ENCODE measurements around the gene OPTC.
"Not testable (repeated sequence)": the region's sequence is repeated elsewhere in the genome, so short reads cannot be mapped to it uniquely, and the experiment has no call there.

The OPTC gene, protein sequence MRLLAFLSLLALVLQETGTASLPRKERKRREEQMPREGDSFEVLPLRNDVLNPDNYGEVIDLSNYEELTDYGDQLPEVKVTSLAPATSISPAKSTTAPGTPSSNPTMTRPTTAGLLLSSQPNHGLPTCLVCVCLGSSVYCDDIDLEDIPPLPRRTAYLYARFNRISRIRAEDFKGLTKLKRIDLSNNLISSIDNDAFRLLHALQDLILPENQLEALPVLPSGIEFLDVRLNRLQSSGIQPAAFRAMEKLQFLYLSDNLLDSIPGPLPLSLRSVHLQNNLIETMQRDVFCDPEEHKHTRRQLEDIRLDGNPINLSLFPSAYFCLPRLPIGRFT

DNA sequence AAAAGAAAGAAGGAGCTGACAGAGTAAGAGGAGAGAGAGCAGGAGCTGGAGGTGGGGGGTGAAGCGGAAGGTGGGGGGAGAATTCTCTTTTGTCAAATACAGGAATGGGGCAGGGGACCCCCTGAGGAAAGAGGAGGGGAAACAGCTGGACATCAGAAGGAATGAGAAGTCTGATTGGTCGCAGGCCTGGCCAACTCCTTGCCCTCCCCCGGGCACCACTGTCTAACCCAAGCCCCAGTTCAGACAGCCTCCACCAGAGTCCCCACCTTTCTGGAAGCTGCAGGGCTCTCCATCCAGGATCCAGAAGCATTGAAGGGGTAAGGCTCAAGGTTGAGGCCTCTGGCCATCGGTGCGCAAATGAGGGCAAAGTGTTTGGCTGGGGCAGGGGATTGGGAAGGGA lies at the start of gene OPTC:
OPTC (plus strand) TSS at position 253 of the 400 bp plus-strand sequence. CDS start 1,853 bp downstream, outside the sequence.
- H3K27me3 Mint-ChIP-seq (ENCODE audit: low read depth), result peaks cover 17% of the 10 kb centered on the region
- peaks cover 3% of the 10 kb centered on the region for H3K4me1 Mint-ChIP-seq (ENCODE audit: low read depth)
- H3K27ac Mint-ChIP-seq, result no peak within 1 kb of the TSS
- H3K4me3 Mint-ChIP-seq, result no peak within 1 kb of the TSS
- H3K9me3 Mint-ChIP-seq, result no peaks in the 10 kb centered on the region
- no peaks in the 10 kb centered on the region for H3K36me3 Mint-ChIP-seq (ENCODE audit: low read depth)

DNA sequence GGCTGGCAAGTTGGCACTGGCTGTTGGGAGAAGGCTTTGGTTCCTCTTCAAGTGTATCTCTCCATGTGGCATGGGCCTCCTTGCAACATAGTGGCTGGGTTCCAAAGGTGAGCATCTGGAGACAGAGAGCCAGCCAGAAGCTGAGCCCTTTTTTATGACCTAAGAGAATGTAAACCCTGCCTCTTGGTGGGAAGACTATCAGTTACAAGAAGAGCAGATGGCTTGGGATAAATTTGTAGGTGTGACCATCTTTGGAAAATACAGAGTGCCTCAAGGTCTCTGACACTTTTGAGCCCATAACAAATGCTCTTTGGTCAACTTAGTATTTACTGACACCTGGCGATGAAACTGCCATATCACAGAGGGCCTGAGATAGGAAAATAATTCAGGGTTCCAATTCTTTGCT lies 49.8 kb upstream of the OPTC start:
- no peak overlapping the region for H3K27ac Mint-ChIP-seq
- H3K27me3 Mint-ChIP-seq (ENCODE audit: low read depth), result peaks cover 38% of the 10 kb centered on the region
- H3K9me3 Mint-ChIP-seq, result no peaks in the 10 kb centered on the region
- H3K36me3 Mint-ChIP-seq (ENCODE audit: low read depth), result no peaks in the 10 kb centered on the region
- H3K4me3 Mint-ChIP-seq, result no peak overlapping the region
- no peaks in the 10 kb centered on the region for H3K4me1 Mint-ChIP-seq (ENCODE audit: low read depth)

DNA sequence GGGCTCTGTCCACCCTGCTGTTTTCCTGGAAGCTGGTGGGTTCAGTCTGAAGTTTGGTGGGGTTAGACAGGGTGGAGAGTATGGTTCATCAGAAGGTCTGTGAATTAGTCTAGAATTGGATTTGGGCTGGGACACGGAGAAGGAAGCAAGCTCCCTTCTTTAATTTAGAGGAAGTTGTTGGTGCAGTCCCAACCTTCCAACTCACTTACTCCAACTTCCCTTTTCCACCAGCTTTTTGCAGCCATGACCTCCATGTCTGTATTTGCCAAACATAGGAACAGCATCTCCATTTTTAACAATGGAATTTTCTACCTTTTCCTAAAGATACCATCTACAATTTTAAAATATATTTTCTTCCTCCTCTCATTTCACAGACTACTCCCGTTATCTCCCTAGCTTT lies 46.8 kb upstream of the OPTC start:
- Mint-ChIP-seq H3K4me3 (no peak overlapping the region), H3K9me3 (no peaks in the 10 kb centered on the region), H3K36me3 (ENCODE audit: low read depth) (no peaks in the 10 kb centered on the region), H3K27ac (no peak overlapping the region), H3K4me1 (ENCODE audit: low read depth) (no peaks in the 10 kb centered on the region), H3K27me3 (ENCODE audit: low read depth) (peaks cover 41% of the 10 kb centered on the region)

DNA sequence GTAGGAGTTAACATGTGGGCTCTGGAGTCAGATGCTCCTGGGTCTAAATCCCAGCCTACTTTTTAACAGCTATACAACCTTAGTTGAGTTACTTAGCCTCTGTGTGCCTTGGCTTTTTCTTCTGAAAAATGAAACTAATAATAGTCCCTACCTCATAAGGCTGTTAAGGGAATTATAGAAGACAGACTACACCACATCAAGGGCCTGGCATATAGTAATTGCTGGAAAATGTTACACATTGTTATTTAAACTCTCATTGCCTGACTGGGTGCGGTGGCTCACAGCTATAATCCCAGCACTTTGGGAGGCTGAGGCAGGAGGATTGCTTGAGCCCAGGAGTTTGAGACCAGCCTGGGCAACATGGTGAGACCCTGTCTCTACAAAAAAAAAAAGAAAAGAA lies 46.4 kb upstream of the OPTC start:
- not testable (repeated sequence) for H3K27ac Mint-ChIP-seq; H3K4me1 Mint-ChIP-seq (ENCODE audit: low read depth); H3K9me3 Mint-ChIP-seq; H3K4me3 Mint-ChIP-seq; H3K36me3 Mint-ChIP-seq (ENCODE audit: low read depth)
- peaks cover 40% of the 10 kb centered on the region for H3K27me3 Mint-ChIP-seq (ENCODE audit: low read depth)

DNA sequence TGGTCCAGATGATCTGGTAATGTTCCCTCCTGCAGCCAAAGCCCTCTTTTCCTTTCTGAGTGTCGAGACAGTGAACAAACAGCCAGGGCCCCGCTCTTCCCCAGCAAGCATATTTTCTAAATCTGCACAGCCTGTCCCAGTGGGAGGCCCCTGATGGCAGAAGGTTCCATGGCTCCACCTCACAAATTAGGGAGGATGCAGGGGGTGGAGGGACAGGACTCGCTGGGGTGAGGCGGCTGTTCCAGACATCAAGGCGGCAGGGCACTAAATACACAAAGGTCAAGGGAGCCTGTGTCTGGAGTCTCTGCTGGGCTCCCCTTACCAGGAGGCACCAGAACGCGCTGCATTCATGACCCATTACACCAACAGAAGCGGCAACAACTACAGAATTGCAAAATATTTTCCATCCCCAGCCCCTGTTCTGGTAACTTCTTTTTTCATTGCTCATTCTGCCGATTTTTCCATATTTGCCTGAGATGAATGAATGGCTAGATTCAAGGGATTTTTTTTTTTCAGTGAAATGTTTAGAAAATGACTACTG lies 45.4 kb upstream of the OPTC start:
- H3K4me1 Mint-ChIP-seq (ENCODE audit: low read depth), result no peaks in the 10 kb centered on the region
- H3K27ac Mint-ChIP-seq, result no peak overlapping the region
- no peak overlapping the region for H3K4me3 Mint-ChIP-seq
- peaks cover 36% of the 10 kb centered on the region for H3K27me3 Mint-ChIP-seq (ENCODE audit: low read depth)
- H3K36me3 Mint-ChIP-seq (ENCODE audit: low read depth), result no peaks in the 10 kb centered on the region
- H3K9me3 Mint-ChIP-seq, result no peaks in the 10 kb centered on the region

DNA sequence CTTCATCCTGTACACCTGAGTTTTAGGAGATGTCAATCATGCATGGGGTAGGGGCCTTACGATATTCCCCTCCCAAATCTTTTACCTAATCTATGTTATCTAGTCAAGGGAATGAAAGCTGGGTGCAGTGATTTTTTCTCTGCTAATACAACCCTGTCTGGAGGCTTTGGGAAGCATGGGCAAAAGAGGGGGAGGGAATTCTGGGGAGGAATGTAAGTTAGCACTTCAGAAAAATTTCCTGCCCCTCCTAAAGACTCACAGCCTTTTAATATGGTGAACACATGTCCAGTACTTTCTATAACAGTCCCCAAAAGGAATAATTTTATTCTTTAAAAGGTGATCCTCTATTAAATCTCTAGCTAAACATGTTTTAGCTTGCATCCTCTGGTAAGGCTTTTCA lies 44.0 kb upstream of the OPTC start:
- Mint-ChIP-seq H3K9me3 (no peaks in the 10 kb centered on the region), H3K27me3 (ENCODE audit: low read depth) (peaks cover 36% of the 10 kb centered on the region), H3K4me1 (ENCODE audit: low read depth) (no peaks in the 10 kb centered on the region), H3K27ac (no peak overlapping the region), H3K36me3 (ENCODE audit: low read depth) (no peaks in the 10 kb centered on the region), H3K4me3 (no peak overlapping the region)

DNA sequence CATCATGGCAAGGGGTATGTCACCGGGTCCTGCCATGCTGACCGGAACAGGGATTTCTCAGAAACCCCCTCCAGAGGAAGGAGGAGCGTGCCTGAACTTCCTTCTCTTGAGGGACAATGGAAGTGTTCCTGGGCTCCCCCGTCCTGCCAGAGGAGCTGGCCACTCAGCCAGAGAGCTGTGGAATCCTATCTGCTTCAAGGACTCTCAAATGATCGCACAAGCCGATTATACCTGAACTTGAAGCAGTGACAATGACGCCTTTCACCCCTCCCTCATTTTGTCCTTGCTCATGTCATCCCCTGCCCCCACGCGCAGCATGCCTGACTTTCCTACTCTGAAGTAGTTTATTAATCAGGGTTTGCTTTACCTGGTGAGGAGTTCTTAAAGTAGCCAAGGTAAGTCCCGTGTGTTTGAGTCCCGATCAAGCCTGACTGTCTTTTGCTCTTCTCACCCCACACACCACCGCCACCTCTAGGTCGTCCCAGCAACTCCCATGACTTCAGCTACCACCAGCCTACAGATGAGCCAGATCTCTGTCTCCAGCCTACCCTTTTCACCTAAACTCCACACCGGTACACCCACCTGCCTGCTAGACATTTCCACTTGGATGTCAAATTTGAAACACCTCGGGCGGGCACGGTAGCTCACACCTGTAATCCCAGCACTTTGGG lies 43.3 kb upstream of the OPTC start:
- Mint-ChIP-seq H3K4me1 (ENCODE audit: low read depth) (no peaks in the 10 kb centered on the region), H3K9me3 (no peaks in the 10 kb centered on the region), H3K27ac (no peak overlapping the region), H3K4me3 (no peak overlapping the region), H3K36me3 (ENCODE audit: low read depth) (no peaks in the 10 kb centered on the region), H3K27me3 (ENCODE audit: low read depth) (peaks cover 38% of the 10 kb centered on the region)

DNA sequence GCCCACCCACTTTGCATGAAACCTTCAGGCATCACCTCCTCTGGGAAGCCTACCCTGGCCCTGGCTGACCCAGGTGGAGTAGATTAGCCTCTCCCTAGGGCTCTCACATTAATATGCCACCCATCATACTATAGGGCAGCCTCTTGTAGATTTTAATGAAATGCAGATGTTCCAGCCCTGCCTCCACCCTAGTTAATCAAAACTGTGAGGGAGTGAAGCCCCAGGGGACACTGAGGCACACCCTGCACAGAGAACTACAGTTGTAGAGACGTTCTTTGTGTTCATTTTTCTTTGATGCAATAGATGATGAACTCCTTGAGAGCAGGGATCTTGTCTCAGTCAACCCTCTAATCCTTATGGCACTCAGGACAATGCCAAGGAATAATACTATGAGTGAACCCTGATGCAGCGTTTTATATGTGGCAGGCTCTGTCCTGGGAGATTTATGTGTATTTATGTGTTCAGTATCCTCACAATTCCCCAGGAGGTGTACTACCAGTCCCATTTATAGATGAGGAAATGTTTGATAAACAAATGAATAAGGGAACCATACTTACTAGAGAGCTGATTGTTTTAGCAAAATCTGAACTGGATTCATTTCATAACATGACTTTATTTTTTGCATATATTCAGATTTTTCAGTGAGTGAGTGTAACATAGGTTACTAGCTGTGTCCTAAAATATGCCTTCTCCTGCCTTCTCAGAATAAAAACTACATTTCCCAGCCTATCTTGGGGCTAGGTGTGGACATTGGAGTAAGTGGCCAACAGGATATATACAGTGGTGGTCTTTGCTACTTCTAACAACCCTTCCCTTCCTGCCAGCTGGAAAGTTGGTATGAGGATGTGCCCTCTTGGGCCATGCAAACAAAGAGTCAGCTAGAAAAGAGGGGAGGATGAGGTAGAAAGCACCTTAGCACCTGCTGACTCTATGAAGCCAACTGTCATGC lies 41.8 kb upstream of the OPTC start:
- H3K4me3 Mint-ChIP-seq, result no peak overlapping the region
- no peak overlapping the region for H3K27ac Mint-ChIP-seq
- H3K4me1 Mint-ChIP-seq (ENCODE audit: low read depth), result no peaks in the 10 kb centered on the region
- H3K27me3 Mint-ChIP-seq (ENCODE audit: low read depth), result peaks cover 47% of the 10 kb centered on the region
- no peaks in the 10 kb centered on the region for H3K36me3 Mint-ChIP-seq (ENCODE audit: low read depth)
- no peaks in the 10 kb centered on the region for H3K9me3 Mint-ChIP-seq

DNA sequence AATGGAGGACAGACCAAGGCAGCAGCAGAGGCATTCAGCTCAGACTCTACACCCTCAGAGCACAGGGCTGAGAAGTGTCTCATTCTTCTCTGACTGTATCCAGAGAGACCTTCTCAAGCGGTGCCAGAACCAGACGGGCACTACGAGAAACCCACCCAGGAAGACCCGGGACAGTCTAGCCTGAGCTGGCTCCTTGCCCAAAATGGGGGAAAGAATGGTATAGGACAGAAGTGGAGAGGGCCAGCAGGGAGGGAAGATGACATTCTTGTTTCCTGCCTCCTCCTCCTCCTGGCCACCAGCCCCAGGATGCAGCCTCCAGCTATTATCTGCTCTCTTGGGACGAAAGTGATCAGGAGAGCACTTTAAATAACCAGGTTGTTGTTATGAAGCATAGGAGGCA lies 40.9 kb upstream of the OPTC start:
- Mint-ChIP-seq H3K9me3 (no peaks in the 10 kb centered on the region), H3K27ac (no peak overlapping the region), H3K4me1 (ENCODE audit: low read depth) (no peaks in the 10 kb centered on the region), H3K27me3 (ENCODE audit: low read depth) (peaks cover 49% of the 10 kb centered on the region), H3K36me3 (ENCODE audit: low read depth) (no peaks in the 10 kb centered on the region), H3K4me3 (no peak overlapping the region)

DNA sequence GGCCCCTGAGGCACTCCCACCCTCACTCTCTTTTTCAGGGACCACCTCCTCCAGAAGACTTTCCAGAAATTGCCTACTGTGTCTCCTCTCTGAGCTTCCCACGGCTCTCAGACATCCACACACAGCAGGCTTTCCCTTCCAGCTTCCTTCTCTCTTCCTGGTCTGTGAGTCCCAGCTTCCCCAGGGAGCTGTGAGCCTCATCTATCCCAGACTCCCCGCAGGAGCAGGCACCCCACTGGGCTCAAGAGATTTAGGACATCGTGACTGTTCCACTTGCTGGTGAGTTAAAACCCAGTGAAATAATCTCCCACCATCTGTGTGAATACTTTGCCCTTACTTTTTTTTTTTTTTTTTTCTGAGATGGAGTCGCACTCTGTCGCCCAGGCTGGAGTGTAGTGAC lies 40.3 kb upstream of the OPTC start:
- Mint-ChIP-seq H3K27me3 (ENCODE audit: low read depth) (peaks cover 47% of the 10 kb centered on the region), H3K4me3 (no peak overlapping the region), H3K9me3 (no peaks in the 10 kb centered on the region), H3K4me1 (ENCODE audit: low read depth) (no peaks in the 10 kb centered on the region), H3K27ac (no peak overlapping the region), H3K36me3 (ENCODE audit: low read depth) (no peaks in the 10 kb centered on the region)

DNA sequence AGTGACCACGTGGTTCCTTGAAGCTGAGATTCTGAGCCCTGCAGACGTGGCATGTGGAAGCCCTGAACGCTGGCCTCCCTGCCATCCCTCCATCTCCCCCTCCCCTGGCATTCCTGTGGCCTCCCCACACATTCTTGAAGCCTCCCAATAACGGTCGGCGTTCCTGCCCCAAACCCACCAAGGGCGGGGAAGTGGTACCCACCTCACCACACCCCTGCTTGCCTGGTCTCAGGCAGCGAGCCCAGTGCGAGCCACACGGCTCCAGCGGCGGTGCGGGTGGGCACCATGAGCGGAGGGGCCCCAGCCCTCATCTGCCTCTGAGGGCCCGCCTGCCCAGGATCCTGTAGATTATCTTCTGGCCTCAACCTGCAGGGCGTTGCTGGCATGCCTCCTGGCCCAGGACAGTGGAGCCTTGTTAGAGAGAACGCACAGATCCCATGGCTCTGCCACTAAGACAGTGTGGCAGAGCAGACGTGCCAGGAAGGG lies 38.9 kb upstream of the OPTC start:
- H3K4me1 Mint-ChIP-seq (ENCODE audit: low read depth), result no peaks in the 10 kb centered on the region
- H3K36me3 Mint-ChIP-seq (ENCODE audit: low read depth), result no peaks in the 10 kb centered on the region
- H3K27ac Mint-ChIP-seq, result no peak overlapping the region
- H3K4me3 Mint-ChIP-seq, result no peak overlapping the region
- H3K9me3 Mint-ChIP-seq, result no peaks in the 10 kb centered on the region
- peaks cover 39% of the 10 kb centered on the region for H3K27me3 Mint-ChIP-seq (ENCODE audit: low read depth)

DNA sequence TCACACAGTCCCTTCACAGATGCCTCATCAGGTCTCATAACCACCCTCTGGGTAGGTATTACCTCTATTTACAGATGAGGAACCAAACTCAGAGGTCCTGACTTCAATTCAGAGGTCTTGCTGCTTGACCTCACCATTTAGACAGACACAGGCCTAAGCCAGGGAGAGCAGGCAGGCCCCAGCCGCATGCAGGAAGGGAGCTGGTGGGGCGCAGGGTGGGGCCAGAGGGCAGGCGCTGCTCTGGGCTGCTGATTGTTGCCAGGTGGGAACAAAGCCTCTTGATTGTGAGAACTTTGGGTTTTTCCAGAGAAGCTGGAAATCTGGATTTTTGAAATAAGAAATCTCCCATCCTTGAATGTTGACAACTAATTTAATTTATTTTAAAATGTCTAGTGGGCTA lies 38.2 kb upstream of the OPTC start:
- Mint-ChIP-seq H3K27me3 (ENCODE audit: low read depth) (peaks cover 42% of the 10 kb centered on the region), H3K4me3 (no peak overlapping the region), H3K4me1 (ENCODE audit: low read depth) (no peaks in the 10 kb centered on the region), H3K27ac (no peak overlapping the region), H3K36me3 (ENCODE audit: low read depth) (no peaks in the 10 kb centered on the region), H3K9me3 (no peaks in the 10 kb centered on the region)

DNA sequence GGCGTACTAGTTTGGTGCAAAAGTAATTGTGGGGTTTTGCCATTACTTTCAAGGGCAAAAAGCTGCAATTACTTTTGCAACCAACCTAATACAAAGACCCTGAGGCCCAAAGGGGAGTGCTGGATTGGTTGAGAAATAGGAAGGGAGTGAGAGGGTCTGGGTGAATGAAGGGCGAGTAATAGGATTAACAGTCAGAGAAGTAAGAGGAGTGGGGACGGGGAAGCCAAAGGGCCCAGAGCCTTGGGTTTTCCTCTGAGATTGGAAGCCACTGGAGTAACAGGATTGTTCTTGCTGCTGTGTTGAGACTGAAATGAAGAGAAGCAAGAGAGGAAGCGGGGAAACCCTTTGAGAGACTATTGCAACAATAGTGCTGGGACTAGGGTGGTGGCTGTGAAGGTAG lies 37.4 kb upstream of the OPTC start:
- H3K36me3 Mint-ChIP-seq (ENCODE audit: low read depth), result no peaks in the 10 kb centered on the region
- no peaks in the 10 kb centered on the region for H3K4me1 Mint-ChIP-seq (ENCODE audit: low read depth)
- H3K9me3 Mint-ChIP-seq, result no peaks in the 10 kb centered on the region
- H3K4me3 Mint-ChIP-seq, result no peak overlapping the region
- H3K27me3 Mint-ChIP-seq (ENCODE audit: low read depth), result peaks cover 40% of the 10 kb centered on the region
- no peak overlapping the region for H3K27ac Mint-ChIP-seq

DNA sequence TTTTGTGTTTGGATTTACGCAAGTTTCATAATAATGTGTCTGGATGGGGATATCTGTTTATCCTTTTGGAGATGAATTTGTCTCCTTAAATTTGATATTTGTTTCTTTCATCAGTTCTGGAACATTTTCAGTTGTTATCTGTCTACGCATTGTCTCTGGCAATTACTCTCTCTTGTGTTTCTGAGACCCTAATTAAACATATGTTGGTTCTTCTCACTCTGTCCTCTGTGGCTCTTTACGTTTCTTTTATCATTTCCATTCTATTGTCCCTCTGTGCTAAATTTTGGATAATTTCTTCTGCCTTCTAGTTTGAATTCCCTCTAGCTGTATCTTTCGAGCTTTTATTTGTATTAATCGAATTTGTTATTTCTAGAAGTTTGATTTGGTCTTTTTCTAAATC lies 35.9 kb upstream of the OPTC start:
- Mint-ChIP-seq H3K4me3 (no peak overlapping the region), H3K9me3 (no peaks in the 10 kb centered on the region), H3K27me3 (ENCODE audit: low read depth) (peaks cover 34% of the 10 kb centered on the region), H3K36me3 (ENCODE audit: low read depth) (no peaks in the 10 kb centered on the region), H3K4me1 (ENCODE audit: low read depth) (no peaks in the 10 kb centered on the region), H3K27ac (no peak overlapping the region)
